Tongue (tissue), 2 donors: ENCODE results near the gene VSIG4. TPM values are rescaled to one million over a fixed set of nuclear protein-coding genes. Genes with fewer than 3 reads are reported as not detected.
A peak's percentile ranks its signal among the peaks of the same experiment; 100 is the strongest.
"Not testable (repeated sequence)": the region's sequence is repeated elsewhere in the genome, so short reads cannot be mapped to it uniquely, and the experiment has no call there.

Experiments
- DNase-seq: peaks from one replicate; pipeline ENCODE4 v3.0.0-alpha.2; 2015
- total RNA-seq: library from RNA; depleted of rRNA; stranded (reverse); fragments of >200 nt; gene quantifications from one replicate; pipeline ENCODE4 v1.2.3, GENCODE V29; 2014

VSIG4 gene
- total RNA-seq, 1 donor from 2014 or later = 6.4 TPM

GRCh38 chrX:66007851-66008250, 32.0 kb downstream of the VSIG4 start:
- no peak for DNase-seq

- no peak for DNase-seq
Observed at GRCh38 chrX:66005830-66006449, 33.9 kb downstream of the VSIG4 start.

- no peak for DNase-seq
Observed at GRCh38 chrX:66004928-66005829, 34.7 kb downstream of the VSIG4 start.

- DNase-seq = no peak
Observed at GRCh38 chrX:66002824-66003680, 36.8 kb downstream of the VSIG4 start.

GRCh38 chrX:66001596-66001995, 38.3 kb downstream of the VSIG4 start:
- DNase-seq = no peak

GRCh38 chrX:66000628-66001272, 39.1 kb downstream of the VSIG4 start:
- DNase-seq = no peak

- DNase-seq = no peak
Observed at GRCh38 chrX:66000178-66000577, 39.7 kb downstream of the VSIG4 start.

GRCh38 chrX:65999563-66000148, 40.2 kb downstream of the VSIG4 start:
- no peak for DNase-seq

GRCh38 chrX:65999029-65999562, 40.8 kb downstream of the VSIG4 start:
- no peak for DNase-seq

GRCh38 chrX:65997978-65998717, 41.7 kb downstream of the VSIG4 start:
- DNase-seq = no peak

- DNase-seq = no peak
Observed at GRCh38 chrX:65994519-65995506, 45.1 kb downstream of the VSIG4 start.

GRCh38 chrX:65993915-65994460, 45.9 kb downstream of the VSIG4 start:
- no peak for DNase-seq

GRCh38 chrX:65993332-65993731, 46.5 kb downstream of the VSIG4 start:
- DNase-seq = no peak

GRCh38 chrX:65990702-65991101, 49.2 kb downstream of the VSIG4 start:
- DNase-seq = no peak

- DNase-seq = no peak
Observed at GRCh38 chrX:65987811-65988210, 52.1 kb downstream of the VSIG4 start.

- DNase-seq = peak; percentile 69
Observed at GRCh38 chrX:65985922-65986588, 53.8 kb downstream of the VSIG4 start.

GRCh38 chrX:65985211-65985610, 54.7 kb downstream of the VSIG4 start:
- no peak for DNase-seq

GRCh38 chrX:65977161-65977560, 62.7 kb downstream of the VSIG4 start:
- not testable (repeated sequence) for DNase-seq

GRCh38 chrX:65976161-65976560, 63.7 kb downstream of the VSIG4 start:
- DNase-seq = peak; percentile 3
